GM04504 (cell line): Measurements from ENCODE around the gene TCEAL3.
"Not testable (repeated sequence)": the region's sequence is repeated elsewhere in the genome, so short reads cannot be mapped to it uniquely, and the experiment has no call there.

ENCODE experiments used
- DNase-seq: peaks from one replicate; pipeline ENCODE4 v3.0.0-alpha.2; 2012; ENCODE audit warnings: low read depth

TCEAL3 gene, protein sequence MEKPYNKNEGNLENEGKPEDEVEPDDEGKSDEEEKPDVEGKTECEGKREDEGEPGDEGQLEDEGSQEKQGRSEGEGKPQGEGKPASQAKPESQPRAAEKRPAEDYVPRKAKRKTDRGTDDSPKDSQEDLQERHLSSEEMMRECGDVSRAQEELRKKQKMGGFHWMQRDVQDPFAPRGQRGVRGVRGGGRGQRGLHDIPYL

DNA sequence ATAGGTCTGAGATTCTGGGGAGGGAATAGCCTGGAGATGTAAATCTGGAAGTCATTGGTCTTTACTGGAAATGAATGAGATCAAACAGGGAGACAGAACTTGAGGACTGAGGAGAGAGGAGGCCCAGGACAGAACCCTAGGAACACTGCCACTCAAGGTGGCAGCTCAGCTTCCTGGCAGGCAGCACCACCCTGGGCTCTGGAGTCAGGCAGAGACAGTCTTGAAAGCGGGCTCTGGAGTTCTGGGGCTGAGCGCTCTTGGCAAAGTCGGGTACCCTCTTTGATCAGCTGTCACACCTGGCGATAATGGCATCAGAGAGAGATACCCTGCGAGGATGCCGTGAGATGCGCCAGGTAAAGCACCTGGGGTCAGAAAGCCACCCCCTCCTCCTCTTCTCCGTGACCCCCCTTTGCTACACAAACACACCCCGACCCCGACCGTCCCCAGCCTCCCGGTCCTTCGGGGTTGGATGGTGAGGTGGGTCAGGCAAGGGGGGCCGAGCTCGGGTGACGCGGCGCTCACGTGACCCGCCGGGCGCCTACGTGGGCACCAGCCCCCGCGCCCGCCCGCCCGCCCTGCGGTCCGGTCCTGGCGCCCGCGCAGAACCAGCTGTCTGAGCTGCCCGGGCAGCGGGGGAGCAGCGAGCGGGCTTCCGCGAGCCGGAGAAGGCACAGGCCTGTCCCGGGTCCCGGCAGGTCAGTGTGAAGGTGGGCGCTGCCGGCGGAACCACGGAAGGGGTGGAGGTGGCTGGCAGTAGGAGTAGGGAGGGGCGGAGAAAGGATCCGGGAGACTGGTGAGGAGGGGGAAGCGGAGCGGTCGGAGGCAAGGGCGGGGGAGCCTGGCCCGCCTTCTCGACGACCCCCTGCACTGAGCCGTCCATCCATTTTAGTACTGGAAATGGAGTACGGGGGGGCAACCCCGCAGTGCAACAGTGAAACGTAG lies at the start of gene TCEAL3:
TCEAL3 (plus strand) TSS at position 600 of the 942 bp plus-strand sequence. CDS start 1,102 bp downstream, outside the sequence.
- DNase-seq = no peak

DNA sequence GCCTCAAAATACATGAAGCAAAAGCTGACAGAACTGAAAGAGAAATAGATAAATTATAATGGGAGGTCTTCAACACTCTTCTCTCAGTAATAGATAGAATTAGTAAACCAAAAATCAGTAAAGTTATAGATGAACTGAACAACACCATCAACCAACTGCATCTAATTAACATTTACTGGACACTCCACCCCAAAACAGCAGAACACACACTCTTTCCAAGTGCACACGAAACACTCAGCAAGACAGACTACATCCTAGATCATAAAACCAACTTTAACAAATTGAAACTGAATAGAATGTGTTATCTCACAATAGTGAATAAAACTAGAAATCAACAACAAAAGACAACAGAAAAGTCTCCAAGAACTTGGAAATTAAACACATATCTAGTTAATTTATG lies 47.5 kb upstream of the TCEAL3 start:
- DNase-seq = no peak

DNA sequence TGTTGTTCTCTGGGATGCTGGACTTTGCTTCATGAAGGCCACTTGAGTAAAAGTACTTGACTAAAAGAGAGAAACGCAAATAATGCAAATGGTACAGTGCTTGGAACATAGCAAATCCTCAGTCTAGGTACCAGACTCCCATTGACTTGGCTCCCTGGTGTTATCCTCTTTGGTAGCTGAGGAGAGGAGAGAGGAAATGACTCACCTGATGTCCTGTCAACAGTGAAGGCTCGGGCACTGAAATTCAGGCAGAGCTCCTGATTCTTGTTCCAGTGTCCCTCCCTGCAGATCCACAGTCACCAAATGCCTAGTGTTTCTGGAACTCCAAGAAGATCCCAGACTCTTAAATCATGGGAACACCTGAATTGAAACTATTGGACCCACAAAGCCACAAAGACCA lies 45.0 kb upstream of the TCEAL3 start:
- no peak for DNase-seq

DNA sequence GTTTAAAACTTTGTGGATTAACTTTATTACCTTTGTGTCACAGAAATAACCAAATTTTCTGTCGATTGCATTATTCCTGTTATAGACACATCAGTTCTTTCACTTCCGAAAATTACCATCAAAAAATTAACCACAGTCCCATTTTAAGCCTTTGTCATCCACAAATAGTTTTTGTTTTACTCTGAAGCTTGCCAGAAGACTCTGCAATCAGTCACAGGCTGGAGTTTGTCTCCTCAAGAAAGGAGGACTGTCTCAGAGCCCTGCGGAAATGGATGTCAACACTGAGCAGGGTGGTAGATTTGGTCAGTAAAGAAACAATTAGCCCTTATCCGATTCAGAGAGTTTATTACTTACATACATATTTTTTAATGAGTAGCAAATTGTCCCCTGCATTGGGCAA lies 42.6 kb upstream of the TCEAL3 start:
- no peak for DNase-seq

DNA sequence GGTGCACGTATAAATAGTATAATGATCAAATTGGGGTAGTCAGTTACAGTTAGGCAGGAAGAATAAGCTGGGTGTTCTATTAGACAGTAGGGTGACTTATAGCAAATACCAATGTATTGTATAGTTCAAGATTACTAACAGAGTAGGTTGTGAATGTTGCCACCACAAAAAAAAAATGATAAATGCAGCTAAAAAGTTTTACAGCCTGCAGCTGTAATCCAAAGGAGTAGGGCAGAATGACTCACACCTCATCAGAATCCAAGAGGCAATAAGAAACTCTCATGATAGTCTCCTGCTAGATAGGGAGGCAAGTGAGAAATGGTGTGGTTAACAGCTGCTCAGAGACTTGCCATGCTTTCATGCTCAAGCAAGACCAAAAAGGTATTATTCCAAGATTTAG lies 42.0 kb upstream of the TCEAL3 start:
- peak; percentile 42 for DNase-seq

DNA sequence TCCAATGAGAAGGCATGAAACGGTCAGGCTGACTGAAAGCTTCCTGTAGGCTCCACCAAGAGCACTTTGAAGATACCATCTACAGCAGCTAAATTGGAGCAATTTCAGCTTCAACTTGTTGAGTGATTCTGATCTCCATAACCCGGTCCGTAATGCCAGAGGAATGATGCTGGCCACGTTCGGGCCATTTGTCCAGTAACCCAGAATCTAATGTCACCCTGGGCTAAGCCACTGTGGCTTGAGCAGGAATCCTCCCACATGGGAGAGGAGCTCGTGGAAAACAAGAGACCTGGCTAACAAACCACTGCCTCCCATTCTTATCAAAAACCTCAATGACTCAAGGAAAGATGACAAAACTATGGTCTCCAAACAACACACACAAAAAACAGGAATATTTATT lies 36.6 kb upstream of the TCEAL3 start:
- DNase-seq = no peak

DNA sequence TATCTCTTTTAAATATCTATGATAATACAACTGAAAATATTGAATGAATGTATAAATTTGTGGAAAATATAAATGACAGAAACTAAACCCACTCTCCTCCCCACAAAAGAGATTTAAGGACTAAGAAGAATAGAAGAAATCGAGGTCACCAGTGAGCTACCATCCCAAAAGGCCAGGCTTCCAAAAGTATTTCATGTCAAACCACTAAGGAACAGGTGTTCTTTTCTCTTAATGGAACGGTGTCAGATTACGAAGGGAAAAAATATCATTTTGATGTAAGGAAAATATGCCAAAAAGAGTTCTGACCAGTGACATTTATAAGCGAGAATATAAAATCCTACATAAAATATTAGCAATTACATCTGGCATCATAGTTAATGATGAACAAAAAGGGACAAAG lies 36.0 kb upstream of the TCEAL3 start:
- no peak for DNase-seq

DNA sequence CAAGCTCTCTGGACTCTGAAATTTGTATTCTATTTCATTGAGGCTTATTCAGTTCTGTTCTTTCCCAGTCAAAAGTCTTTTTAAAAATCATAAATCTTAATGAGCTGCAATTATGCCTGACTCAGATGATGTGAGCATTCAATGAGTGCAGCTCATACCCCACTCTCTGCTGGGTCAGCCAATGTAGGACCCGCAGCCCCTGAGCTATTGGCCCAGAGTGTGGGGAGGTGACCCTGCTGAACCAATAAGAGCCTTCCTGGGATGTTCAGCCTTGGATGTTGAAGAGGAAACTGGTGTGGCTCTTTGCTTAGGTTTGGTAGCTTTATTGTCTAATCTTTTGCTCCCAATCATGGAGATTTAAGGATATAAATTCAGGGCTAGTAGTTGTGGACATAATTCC lies 34.6 kb upstream of the TCEAL3 start:
- DNase-seq = no peak

DNA sequence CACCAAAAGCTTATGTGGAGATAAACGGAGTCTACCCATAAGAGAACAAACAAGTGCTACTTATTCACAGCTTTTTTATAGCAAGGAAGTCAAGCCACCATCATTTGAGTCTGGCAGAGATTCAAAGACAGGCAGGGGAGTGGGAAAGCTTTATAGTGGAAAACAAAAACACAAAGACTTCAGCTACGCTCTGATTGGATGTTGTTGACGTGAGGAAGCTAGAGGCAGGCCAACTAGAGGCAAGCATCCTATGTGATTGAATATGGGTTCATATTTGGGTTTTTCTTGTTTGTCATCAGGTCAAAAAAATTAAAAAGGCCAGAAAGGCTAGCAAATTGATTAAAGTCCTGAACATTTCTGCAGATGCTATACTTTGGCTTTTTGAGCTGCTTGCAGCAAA lies 23.2 kb upstream of the TCEAL3 start:
- no peak for DNase-seq

DNA sequence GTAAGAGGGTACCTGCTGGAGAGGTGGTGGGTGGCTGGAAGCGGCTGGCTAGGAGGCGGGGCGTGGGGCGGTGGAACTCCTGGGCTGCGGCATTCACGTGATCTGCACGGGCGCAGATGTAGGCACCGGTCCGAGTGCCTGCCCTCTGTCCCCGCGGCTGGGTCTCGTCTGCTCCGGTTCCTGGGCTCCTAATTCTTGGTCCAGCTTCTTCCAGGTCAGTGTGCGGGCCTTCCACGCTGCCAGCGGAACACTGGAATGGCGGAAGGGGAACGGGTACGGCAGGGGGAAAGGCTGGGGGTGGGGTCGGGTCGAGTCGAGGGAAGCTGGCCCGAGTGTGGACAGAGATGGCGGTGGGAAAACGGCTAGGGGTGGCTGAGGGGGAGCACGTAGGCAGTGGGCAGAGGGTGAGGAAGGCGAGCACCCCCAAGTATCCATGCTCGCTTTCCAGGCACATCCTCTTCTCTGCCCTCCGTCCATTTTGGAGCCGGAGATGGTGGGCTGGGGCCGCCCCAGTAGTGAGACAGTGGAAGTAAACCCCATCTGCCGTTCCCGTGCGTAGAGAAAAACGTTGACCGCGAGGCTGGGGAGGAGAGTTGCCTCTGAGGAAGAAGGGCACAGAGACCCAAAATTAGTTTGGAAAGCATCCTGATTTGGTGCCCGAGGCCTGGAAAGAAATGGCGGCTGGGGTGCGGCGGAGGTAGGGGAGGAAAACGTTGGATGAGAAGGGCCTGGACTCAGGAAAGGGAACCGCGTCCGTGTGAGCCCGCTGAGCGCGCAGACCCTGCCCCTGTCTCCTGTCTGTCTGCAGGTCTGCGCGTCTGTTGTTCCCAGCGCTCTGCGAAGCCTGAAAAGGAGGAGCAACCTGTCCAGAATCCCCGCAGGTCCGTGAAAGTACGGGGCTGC lies 22.1 kb upstream of the TCEAL3 start, which contains the start of gene TCEAL4:
TCEAL4 (plus strand) TSS at position 105 of the 903 bp plus-strand sequence. CDS start 1,161 bp downstream, outside the sequence.
- DNase-seq = no peak

DNA sequence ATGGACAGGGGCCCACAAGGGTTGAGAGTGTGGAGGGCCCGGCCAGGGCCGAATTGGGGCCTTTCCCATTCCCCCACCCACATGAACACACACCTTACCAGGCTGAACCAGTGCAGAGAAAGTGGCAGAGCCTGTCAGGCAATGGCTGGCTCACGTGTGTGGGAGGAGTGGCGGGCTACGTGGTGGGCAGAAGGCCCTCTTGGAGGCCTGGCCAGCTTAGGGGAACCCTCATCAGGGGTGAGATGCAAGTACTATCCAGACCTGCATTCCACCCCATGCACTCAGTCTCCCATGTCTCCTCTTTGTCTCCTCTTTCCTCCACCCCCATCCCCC lies 21.5 kb upstream of the TCEAL3 start:
- no peak for DNase-seq

DNA sequence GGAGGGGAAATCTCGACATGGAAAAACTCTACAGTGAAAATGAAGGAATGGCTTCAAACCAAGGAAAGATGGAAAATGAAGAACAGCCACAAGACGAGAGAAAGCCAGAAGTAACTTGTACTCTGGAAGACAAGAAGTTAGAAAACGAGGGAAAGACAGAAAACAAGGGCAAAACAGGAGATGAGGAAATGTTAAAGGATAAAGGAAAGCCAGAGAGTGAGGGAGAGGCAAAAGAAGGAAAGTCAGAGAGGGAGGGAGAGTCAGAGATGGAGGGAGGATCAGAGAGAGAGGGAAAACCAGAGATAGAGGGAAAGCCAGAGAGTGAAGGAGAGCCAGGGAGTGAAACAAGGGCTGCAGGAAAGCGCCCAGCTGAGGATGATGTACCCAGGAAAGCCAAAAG lies 21.1 kb upstream of the TCEAL3 start:
- no peak for DNase-seq

DNA sequence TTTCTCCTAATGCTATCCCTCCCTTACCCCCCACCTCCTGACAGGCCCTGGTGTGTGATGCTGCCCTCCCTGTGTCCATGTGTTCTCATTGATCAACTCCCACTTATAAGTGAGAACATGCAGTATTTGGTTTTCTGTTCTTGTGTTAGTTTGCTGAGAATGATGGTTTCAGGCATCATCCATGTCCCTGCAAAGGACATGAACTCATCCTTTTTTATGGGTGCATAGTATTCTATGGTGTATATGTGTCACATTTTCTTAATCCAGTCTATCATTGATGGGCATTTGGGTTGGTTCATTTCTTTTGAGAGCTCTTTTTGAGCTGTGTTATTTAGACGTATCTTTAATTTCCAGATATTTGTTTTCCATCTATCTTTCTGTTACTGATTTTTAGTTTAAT lies 15.5 kb upstream of the TCEAL3 start:
- DNase-seq = not testable (repeated sequence)

DNA sequence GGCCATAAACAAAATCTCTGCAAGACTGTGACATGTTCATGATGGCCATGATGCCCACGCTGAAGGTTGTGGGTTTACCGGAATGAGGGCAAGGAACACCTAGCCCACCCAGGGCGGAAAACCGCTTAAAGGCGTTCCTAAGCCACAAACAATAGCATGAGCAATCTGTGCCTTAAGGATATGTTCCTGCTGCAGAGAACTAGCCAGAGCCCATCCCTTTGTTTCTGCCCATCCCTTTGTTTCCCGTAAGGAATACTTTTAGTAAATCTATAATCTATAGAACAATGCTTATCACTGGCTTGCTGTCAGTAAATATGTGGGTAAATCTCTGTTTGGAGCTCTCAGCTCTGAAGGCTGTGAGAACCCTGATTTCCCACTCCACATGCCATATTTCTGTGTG lies 12.6 kb upstream of the TCEAL3 start:
- not testable (repeated sequence) for DNase-seq

DNA sequence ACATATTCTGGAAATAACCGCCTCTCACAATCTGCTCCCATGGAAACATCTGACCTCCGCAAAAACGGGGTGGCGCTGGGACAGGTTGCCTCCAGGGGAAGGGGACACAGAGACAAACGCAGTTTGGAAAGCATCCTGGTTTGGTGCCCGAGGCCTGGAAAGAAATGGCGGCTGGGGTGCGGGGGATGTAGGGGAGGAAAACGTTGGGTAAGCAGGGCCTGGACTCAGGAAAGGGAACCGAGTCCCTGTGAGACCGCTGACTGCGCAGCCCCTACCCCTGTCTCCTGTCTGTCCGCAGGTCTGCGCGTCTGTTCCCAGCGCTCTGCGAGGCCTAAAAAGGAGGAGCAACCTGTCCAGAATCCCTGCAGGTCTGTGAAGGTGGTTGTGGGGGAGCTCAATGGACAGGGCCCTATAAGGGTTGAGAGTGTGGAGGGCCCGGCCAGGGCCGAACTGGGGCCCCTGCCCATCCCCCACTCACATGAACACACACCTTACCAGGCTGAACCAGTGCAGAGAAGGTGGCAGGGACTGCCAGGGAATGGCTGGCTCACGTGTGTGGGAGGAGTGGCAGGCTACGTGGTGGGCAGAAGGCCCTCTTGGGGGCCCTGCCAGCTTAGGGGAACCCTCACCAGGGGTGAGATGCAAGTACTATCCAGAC lies 672 bp downstream of the TCEAL3 start:
- DNase-seq = no peak

DNA sequence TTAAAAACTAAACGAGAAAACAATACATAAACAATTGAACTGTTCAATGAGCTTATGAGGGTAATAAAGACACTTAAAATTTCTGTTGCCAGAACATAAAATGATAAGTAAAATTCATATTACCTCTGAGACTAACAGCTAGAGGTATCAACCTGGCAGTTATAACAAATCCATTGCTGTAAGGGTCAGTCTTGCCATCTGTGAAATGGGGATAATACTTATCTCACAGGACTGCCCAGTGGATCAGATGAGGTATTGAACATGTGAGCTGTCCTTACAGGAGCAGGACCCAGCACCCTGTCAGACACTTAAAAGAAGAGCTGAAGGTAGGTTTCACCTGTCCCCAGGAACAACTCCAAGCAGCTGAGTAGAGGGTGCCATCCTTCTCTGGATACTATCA lies 2.5 kb downstream of the TCEAL3 start:
- DNase-seq = no peak

DNA sequence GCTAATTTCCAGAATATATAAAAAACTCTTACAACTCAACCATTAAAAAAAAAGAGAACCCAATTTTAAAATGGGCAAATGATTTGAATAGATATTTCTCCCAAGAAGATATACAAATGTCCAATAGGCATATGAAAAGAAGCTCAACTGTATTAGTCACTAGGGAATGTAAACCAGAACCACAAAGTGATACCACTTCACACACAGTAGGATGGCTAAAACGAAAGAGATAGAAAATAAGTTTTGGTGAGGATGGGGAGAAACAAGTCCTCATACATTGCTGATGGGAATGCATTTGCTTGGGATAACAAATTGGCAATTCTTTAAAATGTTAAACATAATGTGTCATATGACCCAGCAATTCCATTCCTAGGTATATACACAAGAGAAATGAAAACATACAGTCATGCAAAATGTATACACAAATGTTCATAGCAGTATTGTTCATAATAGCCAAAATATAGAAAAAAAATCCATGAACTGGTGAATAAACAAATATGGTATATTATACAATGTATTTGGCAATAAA lies 5.7 kb downstream of the TCEAL3 start:
- DNase-seq = no peak

DNA sequence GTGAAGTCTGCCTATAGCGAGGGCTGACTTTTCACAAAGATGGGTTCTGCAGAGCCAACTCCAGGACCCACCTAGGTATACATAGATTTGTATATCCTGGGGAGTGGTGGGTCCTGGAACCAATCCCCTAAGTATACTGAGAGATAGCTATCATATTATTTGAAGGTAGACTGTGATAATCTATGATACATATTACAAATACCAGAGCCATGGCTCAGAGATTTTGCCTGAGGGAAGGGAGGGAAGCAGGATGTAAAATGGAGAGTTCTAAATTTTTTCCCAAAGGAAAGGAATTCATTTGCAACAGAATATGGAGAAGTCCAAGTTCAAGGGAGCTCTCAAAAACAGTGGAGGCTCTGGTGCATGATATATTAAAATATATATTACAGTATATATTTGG lies 7.2 kb downstream of the TCEAL3 start:
- no peak for DNase-seq

DNA sequence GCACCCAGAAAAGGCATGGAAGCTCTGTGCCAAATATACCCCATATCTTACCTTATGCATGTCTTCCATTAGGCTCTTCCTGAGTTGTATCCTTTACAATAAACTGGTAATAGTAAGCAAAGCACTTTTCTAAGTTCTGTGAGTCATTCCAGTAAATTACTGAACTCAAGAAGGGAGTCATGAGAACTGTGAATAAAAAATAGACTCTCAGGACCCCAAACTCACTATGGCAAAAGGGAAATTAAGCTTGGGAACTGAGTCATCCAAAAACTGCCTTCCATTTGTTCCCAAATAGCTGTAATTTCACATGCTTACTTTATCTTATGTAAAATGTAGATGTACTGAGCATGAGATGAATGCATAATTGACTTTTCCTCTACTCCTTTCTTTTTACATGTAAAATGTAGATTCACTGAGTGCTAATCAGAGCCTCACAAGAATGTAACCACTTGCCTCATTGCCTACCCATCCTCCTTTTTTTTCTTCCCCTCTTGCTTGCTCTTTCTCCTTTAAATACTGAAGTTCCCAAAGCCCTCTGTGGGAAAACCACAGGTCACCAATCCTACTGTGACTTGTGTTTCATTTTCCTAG lies 8.1 kb downstream of the TCEAL3 start:
- no peak for DNase-seq

DNA sequence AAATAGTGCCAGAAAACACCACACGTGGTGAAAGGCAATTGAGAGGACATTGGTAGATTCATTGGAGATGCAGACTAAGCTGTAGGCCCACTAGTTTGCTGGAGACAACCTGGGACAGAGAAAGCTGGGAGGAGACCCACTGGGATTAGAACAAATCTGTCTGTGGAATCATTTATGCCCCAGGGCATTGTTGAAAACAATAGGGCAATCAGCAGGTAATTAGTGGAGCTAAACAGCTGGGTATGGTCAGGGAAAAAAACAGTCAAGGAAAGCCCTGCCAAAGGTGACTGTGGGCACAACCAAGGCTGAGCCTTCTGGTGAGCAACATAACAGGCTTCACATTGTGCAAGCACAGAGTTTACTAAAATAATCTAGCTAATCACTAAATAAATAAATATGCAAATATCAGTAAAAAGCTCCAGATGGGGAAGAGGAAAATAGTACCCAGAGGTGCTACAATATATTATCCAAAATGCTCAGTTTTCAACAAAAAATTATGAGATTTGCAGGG lies 9.0 kb downstream of the TCEAL3 start:
- no peak for DNase-seq

DNA sequence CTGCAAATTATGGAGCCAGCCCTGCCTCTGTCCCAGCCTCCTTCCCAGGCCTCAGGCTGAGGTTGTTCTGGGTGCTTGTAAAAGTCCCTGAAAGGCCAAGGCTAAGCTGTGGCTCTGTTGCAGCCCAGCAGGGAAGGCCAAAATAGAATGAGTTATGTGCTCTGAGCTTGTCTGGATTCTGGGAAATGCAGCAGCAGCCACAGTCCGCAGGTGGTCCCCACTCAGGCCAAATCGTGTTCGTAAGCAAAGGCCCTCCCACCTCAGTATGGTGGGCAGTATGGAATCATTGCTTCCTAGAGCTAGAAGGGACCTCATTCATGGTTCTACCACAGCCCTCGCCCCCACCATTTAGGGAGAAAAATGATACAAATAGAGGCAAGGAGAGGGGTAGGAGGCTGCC lies 16.3 kb downstream of the TCEAL3 start:
- no peak for DNase-seq
